Esophagus squamous epithelium (tissue), 4 donors: Measurements from ENCODE around the gene FHIT.

Source experiments
- POLR2A ChIP-seq, 4 donors: fragments of 450-650 bp; IDR thresholded peaks; one replicate each; pipeline ENCODE4 v1.6.1; 2017; ENCODE audit warnings: antibody characterized with exemption in 4 of 4, mild to moderate bottlenecking in 4 of 4, moderate library complexity in 3 of 4
- TF ChIP-seq, protein P1 (sequence below), 6 experiments: fragments of 450-650 bp in 4 of 6; fragments of 200-600 bp in 2 of 6; sonication (generic) in 2 of 6; IDR thresholded peaks; one replicate each; pipeline ENCODE4 v1.5.1; 2016 to 2019; ENCODE audit warnings: antibody characterized with exemption in 6 of 6, mild to moderate bottlenecking in 4 of 6, moderate library complexity in 4 of 6

DNA sequence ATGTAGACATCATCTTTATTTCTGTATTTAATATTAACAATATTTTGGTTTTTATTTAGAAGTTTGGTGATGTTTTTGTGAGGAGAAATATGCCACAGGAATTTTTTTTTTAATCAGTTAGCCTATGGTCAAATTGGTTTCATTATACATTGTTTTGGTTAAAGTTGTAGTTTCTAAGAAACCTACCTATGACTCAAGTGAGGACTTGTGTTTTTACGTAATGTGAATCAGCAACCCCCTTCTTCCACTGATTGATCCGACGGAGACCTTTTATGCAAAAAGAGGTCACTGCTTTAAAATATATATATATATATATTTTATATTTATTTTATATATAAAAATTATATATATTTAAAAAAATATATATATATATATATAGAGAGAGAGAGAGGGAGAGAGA, 698.1 kb downstream of the FHIT start:
- TF ChIP-seq, protein P1, sequence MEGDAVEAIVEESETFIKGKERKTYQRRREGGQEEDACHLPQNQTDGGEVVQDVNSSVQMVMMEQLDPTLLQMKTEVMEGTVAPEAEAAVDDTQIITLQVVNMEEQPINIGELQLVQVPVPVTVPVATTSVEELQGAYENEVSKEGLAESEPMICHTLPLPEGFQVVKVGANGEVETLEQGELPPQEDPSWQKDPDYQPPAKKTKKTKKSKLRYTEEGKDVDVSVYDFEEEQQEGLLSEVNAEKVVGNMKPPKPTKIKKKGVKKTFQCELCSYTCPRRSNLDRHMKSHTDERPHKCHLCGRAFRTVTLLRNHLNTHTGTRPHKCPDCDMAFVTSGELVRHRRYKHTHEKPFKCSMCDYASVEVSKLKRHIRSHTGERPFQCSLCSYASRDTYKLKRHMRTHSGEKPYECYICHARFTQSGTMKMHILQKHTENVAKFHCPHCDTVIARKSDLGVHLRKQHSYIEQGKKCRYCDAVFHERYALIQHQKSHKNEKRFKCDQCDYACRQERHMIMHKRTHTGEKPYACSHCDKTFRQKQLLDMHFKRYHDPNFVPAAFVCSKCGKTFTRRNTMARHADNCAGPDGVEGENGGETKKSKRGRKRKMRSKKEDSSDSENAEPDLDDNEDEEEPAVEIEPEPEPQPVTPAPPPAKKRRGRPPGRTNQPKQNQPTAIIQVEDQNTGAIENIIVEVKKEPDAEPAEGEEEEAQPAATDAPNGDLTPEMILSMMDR (IDR thresholded peaks at IDR 0.05): no peak
- no peak for TF ChIP-seq POLR2A (IDR thresholded peaks at IDR 0.05)
